Loucy (cell line): ENCODE data around the gene ATP5MC3.

Experiments used
- H2AFZ ChIP-seq: fragments of 200-600 bp; sonication (generic); 2 replicates; pipeline ENCODE4 v1.6.0; 2016; ENCODE audit warnings: antibody characterized with exemption, mild to moderate bottlenecking, low read length, moderate library complexity
- H3F3A ChIP-seq: fragments of 200-600 bp; 2 replicates; pipeline ENCODE4 v1.6.0; 2016; ENCODE audit warnings: antibody characterized with exemption, low read depth, mild to moderate bottlenecking
- H3K27me3 ChIP-seq: fragments of 200-600 bp; sonication (generic); 2 replicates; pipeline ENCODE4 v1.6.1; 2014; ENCODE audit warnings: low read length, mild to moderate bottlenecking; ENCODE audit not compliant: insufficient read depth, poor library complexity, severe bottlenecking
- H3K36me3 ChIP-seq: fragments of 200-600 bp; sonication (generic); 2 replicates; pipeline ENCODE4 v1.6.1; 2016; ENCODE audit warnings: low read length; ENCODE audit not compliant: insufficient read depth
- H3K4me1 ChIP-seq: fragments of 200-600 bp; sonication (generic); 2 replicates; pipeline ENCODE4 v1.5.1; 2014; ENCODE audit warnings: low read length, mild to moderate bottlenecking; ENCODE audit not compliant: insufficient read depth, poor library complexity, severe bottlenecking
- H3K4me2 ChIP-seq: fragments of 200-600 bp; sonication (generic); 2 replicates; pipeline ENCODE4 v1.6.0; 2014; ENCODE audit warnings: antibody characterized with exemption, low read length, low read depth, mild to moderate bottlenecking; ENCODE audit not compliant: poor library complexity, severe bottlenecking
- H3K4me3 ChIP-seq: fragments of 200-600 bp; sonication (generic); 2 replicates; pipeline ENCODE4 v1.5.1; 2014; ENCODE audit warnings: low read length, mild to moderate bottlenecking, mixed read lengths; ENCODE audit not compliant: poor library complexity, severe bottlenecking
- H3K79me2 ChIP-seq: fragments of 200-600 bp; sonication (generic); 2 replicates; pipeline ENCODE4 v1.6.1; 2014; ENCODE audit warnings: low read length; ENCODE audit not compliant: insufficient read depth
- H3K9ac ChIP-seq: fragments of 200-600 bp; sonication (generic); 2 replicates; pipeline ENCODE4 v1.6.0; 2014; ENCODE audit warnings: mild to moderate bottlenecking, low read depth, low read length, moderate library complexity; ENCODE audit not compliant: poor library complexity, severe bottlenecking
- H3K9me2 ChIP-seq: fragments of 200-600 bp; sonication (generic); replicated peaks from 2 replicates; pipeline ENCODE4 v1.6.1; 2016; ENCODE audit warnings: low read depth, low read length, mixed read lengths
- H3K9me3 ChIP-seq: fragments of 200-600 bp; sonication (generic); 2 replicates; pipeline ENCODE4 v1.6.1; 2014; ENCODE audit warnings: mild to moderate bottlenecking, antibody characterized with exemption, low read length, low read depth; ENCODE audit not compliant: insufficient read depth
- H4K20me1 ChIP-seq: fragments of 200-600 bp; sonication (generic); 2 replicates; pipeline ENCODE4 v1.6.0; 2014; ENCODE audit warnings: antibody characterized with exemption, low read length, mild to moderate bottlenecking; ENCODE audit not compliant: insufficient read depth, poor library complexity, severe bottlenecking
- EZH2phosphoT487 ChIP-seq: fragments of 200-600 bp; IDR thresholded peaks from 2 replicates; pipeline ENCODE4 v1.6.1; 2018; ENCODE audit warnings: antibody characterized with exemption, mild to moderate bottlenecking, moderate library complexity, borderline replicate concordance
- TF ChIP-seq, protein P1 (sequence below): fragments of 200-600 bp; sonication (generic); conservative IDR thresholded peaks from 2 replicates; pipeline ENCODE4 v1.5.1; 2014; ENCODE audit warnings: mild to moderate bottlenecking, antibody characterized with exemption, low read length

ATP5MC3 gene

DNA sequence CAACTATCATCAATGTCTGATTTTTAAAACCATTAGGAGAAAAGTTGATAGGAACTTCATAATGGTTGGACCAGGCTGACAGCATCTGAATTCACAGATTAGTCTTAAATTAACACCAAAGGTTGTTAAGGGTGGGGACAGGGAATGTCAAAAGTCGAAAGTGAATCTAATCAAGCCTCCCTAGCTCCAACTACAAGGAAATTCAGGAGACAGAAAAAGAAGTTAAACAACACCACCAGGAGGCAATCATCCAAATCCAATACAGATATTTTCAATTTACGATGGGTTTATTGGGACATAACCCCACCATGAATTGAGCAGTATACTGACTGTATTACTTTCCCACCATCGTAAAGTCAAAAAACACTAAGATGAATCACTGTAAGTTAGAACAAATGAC, 46.3 kb downstream of the ATP5MC3 start:
- H3K9ac ChIP-seq = no peak overlapping the region
- no peak overlapping the region for H3K4me2 ChIP-seq

DNA sequence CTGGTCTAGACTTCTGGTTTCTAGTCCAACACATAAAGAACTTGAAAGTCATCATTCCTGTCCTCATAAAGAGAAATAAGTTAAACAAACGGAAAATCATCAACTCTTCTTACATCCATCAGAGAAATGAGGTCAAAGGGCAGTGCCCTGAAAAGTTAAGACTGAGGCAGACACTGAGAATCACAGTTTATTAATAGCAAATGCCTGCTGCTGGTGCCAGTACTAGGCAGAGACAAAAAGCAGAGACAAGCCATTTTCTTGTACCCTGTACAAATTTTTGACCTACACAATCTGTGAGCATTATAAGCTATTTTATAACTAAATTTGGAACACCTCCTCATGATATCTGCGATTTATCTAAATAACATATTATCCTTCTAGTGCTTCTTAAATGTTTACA, 50.3 kb downstream of the ATP5MC3 start:
- Histone ChIP-seq H3K36me3 (peaks cover 82% of the 10 kb centered on the region), H3K79me2 (peaks cover 46% of the 10 kb centered on the region; the same call in 1 of the 2 replicates)

More for the DNA sequence above, 46.3 kb downstream of the ATP5MC3 start:
- peaks cover 72% of the 10 kb centered on the region; the same call in 1 of the 2 replicates for H3K36me3 ChIP-seq
- no peaks in the 10 kb centered on the region for H3K9me3 ChIP-seq
- H4K20me1 ChIP-seq = peaks cover 43% of the 10 kb centered on the region
- H3K4me3 ChIP-seq = no peak overlapping the region
- no peaks in the 10 kb centered on the region for H3F3A ChIP-seq
- H2AFZ ChIP-seq = no peak overlapping the region
- H3K79me2 ChIP-seq = peaks cover 70% of the 10 kb centered on the region
- no peaks in the 10 kb centered on the region for H3K27me3 ChIP-seq
- TF ChIP-seq EZH2phosphoT487 = no peak
- TF ChIP-seq, protein P1, sequence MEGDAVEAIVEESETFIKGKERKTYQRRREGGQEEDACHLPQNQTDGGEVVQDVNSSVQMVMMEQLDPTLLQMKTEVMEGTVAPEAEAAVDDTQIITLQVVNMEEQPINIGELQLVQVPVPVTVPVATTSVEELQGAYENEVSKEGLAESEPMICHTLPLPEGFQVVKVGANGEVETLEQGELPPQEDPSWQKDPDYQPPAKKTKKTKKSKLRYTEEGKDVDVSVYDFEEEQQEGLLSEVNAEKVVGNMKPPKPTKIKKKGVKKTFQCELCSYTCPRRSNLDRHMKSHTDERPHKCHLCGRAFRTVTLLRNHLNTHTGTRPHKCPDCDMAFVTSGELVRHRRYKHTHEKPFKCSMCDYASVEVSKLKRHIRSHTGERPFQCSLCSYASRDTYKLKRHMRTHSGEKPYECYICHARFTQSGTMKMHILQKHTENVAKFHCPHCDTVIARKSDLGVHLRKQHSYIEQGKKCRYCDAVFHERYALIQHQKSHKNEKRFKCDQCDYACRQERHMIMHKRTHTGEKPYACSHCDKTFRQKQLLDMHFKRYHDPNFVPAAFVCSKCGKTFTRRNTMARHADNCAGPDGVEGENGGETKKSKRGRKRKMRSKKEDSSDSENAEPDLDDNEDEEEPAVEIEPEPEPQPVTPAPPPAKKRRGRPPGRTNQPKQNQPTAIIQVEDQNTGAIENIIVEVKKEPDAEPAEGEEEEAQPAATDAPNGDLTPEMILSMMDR = no peak
- H3K9me2 ChIP-seq = no peaks in the 10 kb centered on the region
- peaks cover 5% of the 10 kb centered on the region for H3K4me1 ChIP-seq

GRCh38 chr2:175126661-175127060, 54.8 kb downstream of the ATP5MC3 start:
- Histone ChIP-seq H3F3A (no peaks in the 10 kb centered on the region), H3K4me3 (no peak overlapping the region), H2AFZ (no peak overlapping the region), H3K79me2 (peaks cover 43% of the 10 kb centered on the region; the same call in 1 of the 2 replicates), H3K9me2 (no peaks in the 10 kb centered on the region), H3K36me3 (peaks cover 57% of the 10 kb centered on the region), H3K4me1 (no peaks in the 10 kb centered on the region), H3K9me3 (no peaks in the 10 kb centered on the region), H3K27me3 (no peaks in the 10 kb centered on the region), H3K4me2 (no peak overlapping the region), H4K20me1 (peaks cover 18% of the 10 kb centered on the region), H3K9ac (no peak overlapping the region)
- TF ChIP-seq EZH2phosphoT487 = no peak
- TF ChIP-seq, protein P1 = no peak

More for the DNA sequence above, 50.3 kb downstream of the ATP5MC3 start:
- Histone ChIP-seq H3K27me3 (no peaks in the 10 kb centered on the region), H3K9me2 (no peaks in the 10 kb centered on the region), H4K20me1 (peaks cover 19% of the 10 kb centered on the region), H3K9ac (no peak overlapping the region), H3K4me1 (no peaks in the 10 kb centered on the region), H3K4me2 (no peak overlapping the region), H3K9me3 (no peaks in the 10 kb centered on the region), H2AFZ (no peak overlapping the region), H3F3A (no peaks in the 10 kb centered on the region), H3K4me3 (no peak overlapping the region)
- TF ChIP-seq, protein P1 = no peak
- TF ChIP-seq EZH2phosphoT487 = no peak
